WTC11 (cell line): Measurements from ENCODE around the gene GSX1.

Experiments
- AFF4 ChIP-seq: sonication (generic); formaldehyde crosslinking; IDR thresholded peaks from 2 replicates; pipeline ENCODE4 v1.8.1; 2023; ENCODE audit warnings: mild to moderate bottlenecking, missing genetic modification reagents, borderline replicate concordance
- ATF1 ChIP-seq: sonication (generic); formaldehyde crosslinking; IDR thresholded peaks from 2 replicates; pipeline ENCODE4 v1.8.1; 2023; ENCODE audit warnings: mild to moderate bottlenecking, moderate library complexity, missing genetic modification reagents
- E2F5 ChIP-seq: sonication (generic); formaldehyde crosslinking; IDR thresholded peaks from 2 replicates; pipeline ENCODE4 v1.8.1; 2022; ENCODE audit warnings: mild to moderate bottlenecking, moderate library complexity, missing genetic modification reagents
- FOXP1 ChIP-seq: sonication (generic); formaldehyde crosslinking; IDR thresholded peaks from 2 replicates; pipeline ENCODE4 v1.8.0; 2022; ENCODE audit warnings: missing genetic modification reagents, mild to moderate bottlenecking, moderate library complexity, borderline replicate concordance
- NR1H2 ChIP-seq: sonication (generic); formaldehyde crosslinking; IDR thresholded peaks from 2 replicates; pipeline ENCODE4 v1.9.0; 2021; ENCODE audit warnings: mild to moderate bottlenecking, moderate library complexity, missing genetic modification reagents
- TCF7 ChIP-seq: sonication (generic); formaldehyde crosslinking; IDR thresholded peaks from 2 replicates; pipeline ENCODE4 v1.8.0; 2022; ENCODE audit warnings: mild to moderate bottlenecking, low read depth, missing genetic modification reagents, moderate library complexity
- TP53 ChIP-seq: sonication (generic); formaldehyde crosslinking; IDR thresholded peaks from 2 replicates; pipeline ENCODE4 v1.8.1; 2023; ENCODE audit warnings: mild to moderate bottlenecking, missing genetic modification reagents
- TF ChIP-seq, protein P1 (sequence below): fragments of 200-600 bp; IDR thresholded peaks from 2 replicates; pipeline ENCODE4 v1.8.0; 2022; ENCODE audit warnings: antibody characterized with exemption
- TF ChIP-seq, protein P2 (sequence below): sonication (generic); formaldehyde crosslinking; conservative IDR thresholded peaks from 2 replicates; pipeline ENCODE4 v1.8.1; 2022; ENCODE audit warnings: mild to moderate bottlenecking, missing genetic modification reagents
- TF ChIP-seq, protein P3 (sequence below): sonication (generic); formaldehyde crosslinking; IDR thresholded peaks from 2 replicates; pipeline ENCODE4 v1.8.1; 2023; ENCODE audit warnings: mild to moderate bottlenecking, moderate library complexity, missing genetic modification reagents
- TF ChIP-seq, protein P4 (sequence below): sonication (generic); formaldehyde crosslinking; IDR thresholded peaks from 2 replicates; pipeline ENCODE4 v1.8.1; 2022; ENCODE audit warnings: mild to moderate bottlenecking, missing genetic modification reagents, moderate library complexity, borderline replicate concordance

GRCh38 chr13:27825072-27825471 is 32.8 kb downstream of the GSX1 start:
- TF ChIP-seq NR1H2 (CRISPR knock-in tag), result no peak
- TF ChIP-seq, protein P1, sequence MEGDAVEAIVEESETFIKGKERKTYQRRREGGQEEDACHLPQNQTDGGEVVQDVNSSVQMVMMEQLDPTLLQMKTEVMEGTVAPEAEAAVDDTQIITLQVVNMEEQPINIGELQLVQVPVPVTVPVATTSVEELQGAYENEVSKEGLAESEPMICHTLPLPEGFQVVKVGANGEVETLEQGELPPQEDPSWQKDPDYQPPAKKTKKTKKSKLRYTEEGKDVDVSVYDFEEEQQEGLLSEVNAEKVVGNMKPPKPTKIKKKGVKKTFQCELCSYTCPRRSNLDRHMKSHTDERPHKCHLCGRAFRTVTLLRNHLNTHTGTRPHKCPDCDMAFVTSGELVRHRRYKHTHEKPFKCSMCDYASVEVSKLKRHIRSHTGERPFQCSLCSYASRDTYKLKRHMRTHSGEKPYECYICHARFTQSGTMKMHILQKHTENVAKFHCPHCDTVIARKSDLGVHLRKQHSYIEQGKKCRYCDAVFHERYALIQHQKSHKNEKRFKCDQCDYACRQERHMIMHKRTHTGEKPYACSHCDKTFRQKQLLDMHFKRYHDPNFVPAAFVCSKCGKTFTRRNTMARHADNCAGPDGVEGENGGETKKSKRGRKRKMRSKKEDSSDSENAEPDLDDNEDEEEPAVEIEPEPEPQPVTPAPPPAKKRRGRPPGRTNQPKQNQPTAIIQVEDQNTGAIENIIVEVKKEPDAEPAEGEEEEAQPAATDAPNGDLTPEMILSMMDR, result no peak
- TF ChIP-seq AFF4 (CRISPR knock-in tag), result no peak
- TF ChIP-seq, protein P2, sequence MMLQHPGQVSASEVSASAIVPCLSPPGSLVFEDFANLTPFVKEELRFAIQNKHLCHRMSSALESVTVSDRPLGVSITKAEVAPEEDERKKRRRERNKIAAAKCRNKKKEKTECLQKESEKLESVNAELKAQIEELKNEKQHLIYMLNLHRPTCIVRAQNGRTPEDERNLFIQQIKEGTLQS (CRISPR knock-in tag), result no peak
- no peak for TF ChIP-seq ATF1 (CRISPR knock-in tag)
- TF ChIP-seq, protein P3, sequence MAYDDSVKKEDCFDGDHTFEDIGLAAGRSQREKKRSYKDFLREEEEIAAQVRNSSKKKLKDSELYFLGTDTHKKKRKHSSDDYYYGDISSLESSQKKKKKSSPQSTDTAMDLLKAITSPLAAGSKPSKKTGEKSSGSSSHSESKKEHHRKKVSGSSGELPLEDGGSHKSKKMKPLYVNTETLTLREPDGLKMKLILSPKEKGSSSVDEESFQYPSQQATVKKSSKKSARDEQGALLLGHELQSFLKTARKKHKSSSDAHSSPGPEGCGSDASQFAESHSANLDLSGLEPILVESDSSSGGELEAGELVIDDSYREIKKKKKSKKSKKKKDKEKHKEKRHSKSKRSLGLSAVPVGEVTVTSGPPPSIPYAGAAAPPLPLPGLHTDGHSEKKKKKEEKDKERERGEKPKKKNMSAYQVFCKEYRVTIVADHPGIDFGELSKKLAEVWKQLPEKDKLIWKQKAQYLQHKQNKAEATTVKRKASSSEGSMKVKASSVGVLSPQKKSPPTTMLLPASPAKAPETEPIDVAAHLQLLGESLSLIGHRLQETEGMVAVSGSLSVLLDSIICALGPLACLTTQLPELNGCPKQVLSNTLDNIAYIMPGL, result no peak
- no peak for TF ChIP-seq E2F5 (CRISPR knock-in tag)
- TF ChIP-seq TP53, result no peak
- no peak for TF ChIP-seq TCF7
- TF ChIP-seq, protein P4, sequence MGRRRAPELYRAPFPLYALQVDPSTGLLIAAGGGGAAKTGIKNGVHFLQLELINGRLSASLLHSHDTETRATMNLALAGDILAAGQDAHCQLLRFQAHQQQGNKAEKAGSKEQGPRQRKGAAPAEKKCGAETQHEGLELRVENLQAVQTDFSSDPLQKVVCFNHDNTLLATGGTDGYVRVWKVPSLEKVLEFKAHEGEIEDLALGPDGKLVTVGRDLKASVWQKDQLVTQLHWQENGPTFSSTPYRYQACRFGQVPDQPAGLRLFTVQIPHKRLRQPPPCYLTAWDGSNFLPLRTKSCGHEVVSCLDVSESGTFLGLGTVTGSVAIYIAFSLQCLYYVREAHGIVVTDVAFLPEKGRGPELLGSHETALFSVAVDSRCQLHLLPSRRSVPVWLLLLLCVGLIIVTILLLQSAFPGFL (CRISPR knock-in tag), result no peak
- no peak for TF ChIP-seq FOXP1
